Suppressor macrophage treated with lipopolysaccharide for 4 hours (primary cell): ENCODE measurements around the gene OBSL1.
A peak's percentile ranks its signal among the peaks of the same experiment; 100 is the strongest.

ENCODE experiments used
- DNase-seq: peaks from one replicate; pipeline ENCODE4 v3.0.0-alpha.2; 2020

The OBSL1 gene

GRCh38 chr2:219571311-219572236 lies at the start of gene OBSL1:
Gene OBSL1, minus strand, starts transcription at chr2:219571539. Its CDS starts 307 bp downstream, at chr2:219571232.
- DNase-seq: peak; percentile 17

GRCh38 chr2:219620546-219620945 lies 49.2 kb upstream of the OBSL1 start:
- DNase-seq: no peak

DNA sequence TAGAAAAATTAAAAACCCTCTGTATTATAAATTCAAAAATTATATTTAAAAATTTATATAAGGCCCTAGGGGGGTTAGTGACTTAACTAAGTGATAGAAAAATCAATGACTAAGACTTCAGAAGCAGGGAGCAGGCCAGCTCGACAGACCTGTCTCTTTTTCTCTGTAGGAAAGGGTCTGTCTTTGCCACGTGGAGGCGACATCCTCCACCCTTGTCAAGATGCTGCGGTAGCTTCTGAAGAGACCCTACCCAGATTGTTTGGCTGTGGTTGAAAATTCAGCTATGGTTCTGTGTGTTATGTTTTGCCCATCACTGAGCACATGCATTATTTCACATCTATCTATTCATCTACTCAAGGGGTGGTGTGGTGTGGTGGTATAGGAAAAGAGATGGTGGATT lies 47.9 kb upstream of the OBSL1 start:
- DNase-seq: no peak

- no peak for DNase-seq
Observed at GRCh38 chr2:219618733-219619122, 47.4 kb upstream of the OBSL1 start.

DNA sequence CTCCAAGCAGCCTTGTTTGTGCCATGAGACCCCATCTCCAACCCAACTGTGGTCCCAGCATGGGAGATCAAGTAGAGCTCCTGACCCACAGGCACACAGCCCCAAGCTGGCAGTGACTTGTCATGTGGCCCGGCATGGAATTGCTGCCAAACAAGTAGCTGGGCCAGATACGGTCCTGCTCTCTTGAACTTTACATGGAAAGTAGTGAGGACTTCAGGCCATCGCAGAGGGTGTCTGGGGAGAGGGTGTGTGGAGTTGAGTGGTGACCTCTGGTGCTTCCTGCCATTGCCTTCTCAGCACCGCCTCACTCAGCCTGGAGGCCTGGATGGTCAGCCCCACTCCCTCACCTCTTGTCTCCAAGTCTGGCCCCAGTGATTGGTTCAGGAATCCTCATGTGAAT lies 45.2 kb upstream of the OBSL1 start:
- DNase-seq: no peak

DNA sequence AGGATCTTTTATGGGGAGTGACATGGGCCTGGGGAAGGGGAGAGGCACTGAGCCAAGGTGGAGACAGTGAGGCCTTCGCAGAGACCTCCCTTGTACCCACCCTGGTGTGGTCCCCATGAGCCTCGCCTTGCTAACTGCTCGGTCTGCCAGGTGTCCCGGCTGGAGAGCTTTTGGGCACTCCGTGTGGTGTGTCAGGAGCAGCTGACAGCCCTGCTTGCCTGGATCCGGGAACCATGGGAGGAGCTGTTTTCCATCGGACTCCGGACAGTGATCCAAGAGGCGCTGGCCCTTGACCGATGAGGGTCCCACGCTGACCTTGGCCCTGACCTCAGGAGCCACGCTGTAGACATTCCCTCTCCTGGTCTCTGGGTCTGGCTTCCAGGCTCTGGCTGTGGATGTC lies 44.6 kb upstream of the OBSL1 start:
- no peak for DNase-seq

DNA sequence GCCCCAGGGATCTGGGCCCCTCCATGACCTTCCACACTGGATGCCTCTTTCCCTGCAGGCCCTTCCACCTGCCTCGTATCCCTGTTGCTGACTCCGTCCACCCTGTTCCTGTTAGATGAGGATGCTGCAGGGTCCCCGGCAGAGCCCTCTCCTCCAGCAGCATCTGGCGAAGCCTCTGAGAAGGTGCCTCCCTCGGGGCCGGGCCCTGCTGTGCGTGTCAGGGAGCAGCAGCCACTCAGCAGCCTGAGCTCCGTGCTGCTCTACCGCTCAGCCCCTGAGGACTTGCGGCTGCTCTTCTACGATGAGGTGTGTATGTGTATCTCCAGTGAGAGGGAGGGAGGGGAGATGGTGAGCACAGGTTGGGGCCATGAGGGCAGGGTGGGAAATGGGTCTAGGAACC lies 43.7 kb upstream of the OBSL1 start:
- no peak for DNase-seq

DNA sequence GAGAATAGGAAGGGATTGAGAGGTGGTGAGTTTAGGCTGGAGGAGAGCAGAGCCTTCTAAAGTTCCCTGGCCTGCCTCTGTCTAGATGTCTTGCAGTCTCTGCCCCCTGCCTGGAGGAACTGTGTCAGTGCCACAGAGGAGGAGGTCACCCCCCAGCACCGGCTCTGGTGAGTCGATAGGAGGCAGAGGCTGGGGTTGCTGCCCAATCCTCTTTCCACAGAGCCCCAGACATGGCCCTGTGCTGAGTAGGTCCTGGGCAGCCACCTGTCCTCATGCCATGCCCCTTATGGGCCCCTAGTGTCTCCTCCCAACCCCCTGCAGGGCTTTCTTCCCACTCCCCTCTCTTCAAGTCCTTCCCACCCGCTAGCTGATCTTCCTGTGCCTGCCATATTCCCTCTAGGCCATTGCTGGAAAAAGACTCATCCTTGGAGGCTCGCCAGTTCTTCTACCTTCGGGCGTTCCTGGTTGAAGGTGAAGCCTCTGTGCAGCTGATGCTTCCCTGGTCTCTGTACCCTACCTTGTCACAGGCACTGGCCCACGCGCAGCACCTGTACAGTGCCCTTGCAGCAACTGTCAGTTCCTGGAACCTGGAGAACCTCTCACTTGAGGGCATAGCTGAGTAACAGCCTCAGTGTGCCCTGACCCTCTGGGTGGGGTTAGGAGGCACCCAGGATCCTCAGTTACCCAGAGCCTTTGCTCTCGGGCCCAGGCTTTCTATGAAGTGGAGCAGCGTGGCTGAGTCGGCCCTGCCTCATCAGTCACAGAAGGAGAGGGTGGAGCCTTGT lies 42.9 kb upstream of the OBSL1 start:
- DNase-seq: no peak

GRCh38 chr2:219613461-219614070 lies 42.2 kb upstream of the OBSL1 start:
- DNase-seq: no peak

DNA sequence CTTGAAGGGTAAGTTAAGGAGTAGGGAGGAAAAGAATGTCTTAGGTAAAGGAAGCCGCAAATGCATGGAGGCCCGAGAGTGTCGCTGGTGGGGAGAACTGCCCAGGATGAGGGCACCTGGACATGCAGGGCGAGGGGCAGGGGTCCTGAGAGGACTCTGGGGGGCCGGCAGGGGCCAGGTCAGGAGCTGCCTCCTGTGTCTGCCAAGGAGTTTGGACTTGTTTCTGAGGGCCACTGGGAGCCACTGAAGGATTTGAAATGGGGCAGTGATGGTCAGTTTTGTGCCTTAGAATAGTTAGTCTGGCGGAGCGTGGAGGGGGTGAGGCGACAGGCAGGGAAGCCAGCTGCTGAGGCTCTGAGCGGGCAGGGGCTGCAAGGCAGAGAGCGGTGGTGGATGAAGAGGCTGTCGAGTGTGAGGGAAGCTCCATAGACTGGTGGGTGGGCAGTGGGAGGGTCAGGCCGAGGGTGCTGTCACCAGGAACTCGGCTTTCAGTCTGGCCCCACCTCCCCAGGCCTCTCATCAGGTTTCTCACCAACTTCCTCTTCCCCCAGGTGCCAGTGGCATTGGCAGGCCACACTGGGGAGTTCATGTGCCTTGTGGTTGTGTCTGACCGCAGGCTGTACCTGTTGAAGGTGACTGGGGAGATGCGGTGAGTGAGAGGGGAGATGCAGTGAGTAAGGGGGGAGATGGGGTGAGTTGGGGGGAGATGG lies 41.4 kb upstream of the OBSL1 start:
- DNase-seq: no peak

DNA sequence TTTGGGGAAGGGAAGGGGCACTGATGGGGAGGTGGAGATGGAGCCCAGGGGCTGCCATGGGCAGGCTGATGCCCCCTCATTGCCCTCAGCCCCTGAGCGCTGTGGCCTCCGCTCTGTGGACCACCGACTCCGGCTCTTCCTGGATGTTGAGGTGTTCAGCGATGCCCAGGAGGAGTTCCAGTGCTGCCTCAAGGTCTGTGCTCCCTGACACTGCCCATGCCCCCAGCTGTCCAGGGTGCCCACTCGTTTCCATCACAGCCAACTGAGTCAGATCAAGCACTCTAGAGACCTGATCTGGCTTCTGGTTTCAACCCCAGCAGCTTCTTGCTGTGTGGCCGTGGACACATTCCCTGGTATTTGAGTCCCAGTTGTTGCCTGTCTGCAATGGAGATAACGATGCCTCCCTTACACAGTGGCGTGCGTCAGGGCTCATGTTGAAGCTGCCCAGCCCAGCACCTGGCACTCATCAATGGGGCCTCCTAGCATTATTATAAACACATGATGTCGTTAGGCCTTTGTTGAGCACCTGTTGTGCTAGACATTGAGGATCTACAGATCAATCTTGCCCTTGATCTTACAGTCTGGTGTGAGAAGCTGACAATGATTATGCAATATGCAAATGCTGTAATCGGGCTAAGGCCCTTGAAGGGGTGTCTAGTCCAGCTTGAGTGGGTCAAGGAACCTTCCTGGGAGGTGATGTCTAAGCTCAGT lies 40.7 kb upstream of the OBSL1 start:
- DNase-seq: no peak

DNA sequence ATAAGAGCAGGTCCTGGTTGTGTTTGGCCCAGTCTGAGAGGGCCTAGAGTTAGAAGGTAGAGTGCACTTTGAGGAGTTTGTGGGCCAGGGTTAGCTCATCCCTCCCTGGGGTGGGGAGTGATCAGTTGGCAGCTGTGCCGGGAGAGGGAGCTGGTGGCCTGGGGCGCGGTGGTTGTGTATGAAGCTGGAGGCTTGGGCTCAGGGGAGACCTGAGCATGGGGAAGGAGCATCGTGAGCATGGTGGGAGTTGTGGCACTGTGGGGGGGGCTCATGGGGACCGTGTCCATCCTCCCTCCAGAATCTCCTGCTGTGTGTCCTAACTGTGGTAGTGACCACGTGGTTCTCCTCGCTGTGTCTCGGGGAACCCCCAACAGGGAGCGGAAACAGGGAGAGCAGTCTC lies 40.0 kb upstream of the OBSL1 start:
- no peak for DNase-seq

DNA sequence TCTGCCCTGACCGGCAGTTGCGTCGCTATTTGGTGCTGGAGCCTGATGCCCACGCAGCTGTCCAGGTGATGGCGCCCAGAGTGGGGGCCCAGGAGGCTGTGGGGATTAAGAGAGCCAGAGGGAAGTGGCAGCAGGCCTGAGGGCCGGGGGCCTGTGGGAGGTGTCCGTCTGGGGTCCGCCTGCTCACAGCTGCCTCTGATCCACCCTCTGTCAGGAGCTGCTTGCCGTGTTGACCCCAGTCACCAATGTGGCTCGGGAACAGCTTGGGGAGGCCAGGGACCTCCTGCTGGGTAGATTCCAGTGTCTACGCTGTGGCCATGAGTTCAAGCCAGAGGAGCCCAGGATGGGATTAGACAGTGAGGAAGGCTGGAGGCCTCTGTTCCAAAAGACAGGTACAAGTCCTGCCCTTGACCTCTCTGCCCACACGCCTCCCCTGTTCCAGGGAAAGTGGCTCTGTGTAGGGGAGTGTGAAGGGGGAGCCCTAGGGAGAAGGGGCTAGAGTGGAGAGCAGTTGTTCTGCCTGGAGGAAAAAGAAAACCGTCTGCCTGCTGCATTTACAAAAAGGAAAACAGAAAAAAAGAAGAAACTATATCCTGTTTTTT lies 37.9 kb upstream of the OBSL1 start:
- DNase-seq: no peak

- no peak for DNase-seq
Observed at GRCh38 chr2:219608399-219608964, 37.1 kb upstream of the OBSL1 start.

DNA sequence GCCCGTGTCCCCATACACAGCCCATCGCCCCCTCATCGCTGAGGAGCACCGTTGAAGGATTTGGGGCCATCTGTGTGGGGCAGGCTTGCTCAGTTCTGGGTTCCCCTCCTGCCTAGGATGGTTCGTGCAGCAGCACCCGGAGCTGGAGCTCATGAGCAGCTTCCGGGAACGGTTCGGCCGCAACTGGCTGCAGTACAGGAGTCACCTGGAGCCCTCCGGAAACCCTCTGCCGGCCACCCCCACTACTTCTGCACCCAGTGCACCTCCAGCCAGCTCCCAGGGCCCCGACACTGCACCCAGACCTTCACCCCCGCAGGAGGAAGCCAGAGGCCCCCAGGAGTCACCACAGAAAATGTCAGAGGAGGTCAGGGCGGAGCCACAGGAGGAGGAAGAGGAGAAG lies 36.6 kb upstream of the OBSL1 start:
- no peak for DNase-seq

DNA sequence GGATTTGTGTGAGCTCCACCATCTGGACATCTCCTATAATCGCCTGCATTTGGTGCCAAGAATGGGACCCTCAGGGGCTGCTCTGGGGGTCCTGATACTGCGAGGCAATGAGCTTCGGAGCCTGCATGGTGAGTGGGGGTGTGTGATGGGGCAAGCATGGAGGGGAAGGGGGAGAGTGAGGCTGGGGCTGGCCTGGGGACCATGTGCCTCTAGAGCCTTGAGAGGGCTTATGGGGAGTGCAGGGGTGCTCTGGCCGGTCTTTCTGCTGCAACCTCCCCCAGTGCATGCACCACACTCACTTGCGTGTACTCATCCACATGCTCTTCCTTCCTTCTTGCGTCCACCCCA lies 34.2 kb upstream of the OBSL1 start:
- no peak for DNase-seq

- DNase-seq: peak; percentile 51
Observed at GRCh38 chr2:219603771-219604170, 32.4 kb upstream of the OBSL1 start.

GRCh38 chr2:219598308-219599078 lies 27.2 kb upstream of the OBSL1 start:
- DNase-seq: no peak

DNA sequence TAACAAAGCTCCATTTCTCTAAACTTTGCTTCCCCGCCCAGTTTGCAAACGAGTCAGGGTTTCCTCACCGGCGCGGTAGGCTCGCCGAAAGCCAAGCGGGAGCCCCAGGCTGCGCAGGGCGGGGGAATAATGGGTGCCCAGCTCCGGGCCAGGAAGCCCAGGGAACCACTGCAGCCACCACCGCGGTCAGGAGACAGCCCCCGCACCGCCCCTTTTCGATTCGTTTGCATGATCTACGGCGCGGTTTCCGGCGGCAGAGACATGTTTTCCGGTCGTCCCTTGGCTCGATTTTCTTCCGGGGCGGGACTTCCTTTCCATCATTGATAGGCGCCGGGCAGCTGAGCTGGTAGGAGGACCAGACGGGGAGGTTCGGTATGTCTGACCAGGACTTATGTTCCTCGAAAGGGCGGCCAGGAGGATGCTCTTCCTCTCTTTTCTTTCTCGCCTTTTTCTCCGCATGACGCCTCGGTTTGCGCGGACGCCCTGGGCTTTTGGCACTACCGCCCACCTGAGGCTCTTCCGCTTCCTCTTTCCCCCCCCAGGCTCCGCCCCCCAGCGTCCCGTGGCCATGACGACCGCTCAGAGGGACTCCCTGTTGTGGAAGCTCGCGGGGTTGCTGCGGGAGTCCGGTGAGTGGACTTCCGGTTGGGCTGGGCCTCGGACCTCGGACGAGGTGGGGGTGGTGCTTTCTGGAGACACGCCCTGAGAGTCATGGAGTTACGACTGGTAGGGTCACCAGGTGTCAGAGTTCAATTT lies 26.4 kb upstream of the OBSL1 start, which contains the start of gene STK11IP:
STK11IP (plus strand) TSS at position 306 of the 756 bp plus-strand sequence; CDS start at position 569, 263 bp downstream.
- peak; percentile 98 for DNase-seq
